SK-N-MC (cell line): ENCODE measurements around the gene ULK4.
"Not testable (repeated sequence)": the region's sequence is repeated elsewhere in the genome, so short reads cannot be mapped to it uniquely, and the experiment has no call there.

Experiments used
- DNase-seq: peaks from one replicate; pipeline ENCODE4 v3.0.0-alpha.2; 2011; ENCODE audit warnings: low read depth, low spot score
- H3K27ac ChIP-seq: fragments of 200-600 bp; sonication (generic); 2 replicates; pipeline ENCODE4 v1.5.1; 2016; ENCODE audit warnings: mixed run types
- H3K36me3 ChIP-seq: fragments of 200-600 bp; sonication (generic); 2 replicates; pipeline ENCODE4 v1.6.1; 2017; ENCODE audit warnings: antibody characterized with exemption, low read length, mixed read lengths; ENCODE audit not compliant: insufficient read depth
- H3K4me3 ChIP-seq: fragments of 200-600 bp; sonication (generic); 2 replicates; pipeline ENCODE4 v1.5.1; 2016
- H3K9ac ChIP-seq: fragments of 200-600 bp; sonication (generic); 2 replicates; pipeline ENCODE4 v1.8.0; 2017; ENCODE audit warnings: mixed run types, mixed read lengths; ENCODE audit not compliant: insufficient read length
- H3K9me3 ChIP-seq: fragments of 200-600 bp; sonication (generic); 2 replicates; pipeline ENCODE4 v1.6.1; 2017; ENCODE audit warnings: low read depth, mild to moderate bottlenecking, antibody characterized with exemption, low read length, moderate library complexity, mixed read lengths
- EZH2 ChIP-seq: fragments of 200-600 bp; sonication (generic); IDR thresholded peaks from one replicate; pipeline ENCODE4 v1.6.1; 2017; ENCODE audit warnings: antibody characterized with exemption
- FOXP2 ChIP-seq: optimal IDR thresholded peaks from 2 replicates; pipeline ENCODE3; 2011; ENCODE audit warnings: mild to moderate bottlenecking, moderate library complexity; ENCODE audit not compliant: insufficient read depth; ENCODE audit errors: extremely low read length, control extremely low read depth
- POLR2AphosphoS5 ChIP-seq: IDR thresholded peaks from 2 replicates; pipeline ENCODE4 v1.6.1; 2012; ENCODE audit warnings: mild to moderate bottlenecking, low read depth, low read length, borderline replicate concordance

Gene ULK4

GRCh38 chr3:41845826-41846225, 116.1 kb downstream of the ULK4 start:
- H3K9ac ChIP-seq: no peak overlapping the region
- no peak for DNase-seq
- H3K27ac ChIP-seq: no peak overlapping the region; the same call in 1 of the 2 replicates
- no peaks in the 10 kb centered on the region for H3K9me3 ChIP-seq
- TF ChIP-seq POLR2AphosphoS5: no peak
- no peak for TF ChIP-seq FOXP2
- TF ChIP-seq EZH2: no peak
- no peak overlapping the region for H3K4me3 ChIP-seq
- no peaks in the 10 kb centered on the region for H3K36me3 ChIP-seq

GRCh38 chr3:41844256-41844655, 117.6 kb downstream of the ULK4 start:
- H3K9me3 ChIP-seq, DNase-seq, H3K36me3 ChIP-seq, H3K27ac ChIP-seq, H3K4me3 ChIP-seq, H3K9ac ChIP-seq: not testable (repeated sequence)

GRCh38 chr3:41840936-41841668, 120.8 kb downstream of the ULK4 start:
- not testable (repeated sequence) for H3K27ac ChIP-seq, DNase-seq, H3K9ac ChIP-seq, H3K4me3 ChIP-seq, H3K36me3 ChIP-seq, H3K9me3 ChIP-seq

GRCh38 chr3:41836360-41837134, 125.4 kb downstream of the ULK4 start:
- no peaks in the 10 kb centered on the region for H3K36me3 ChIP-seq
- H3K27ac ChIP-seq: no peak overlapping the region
- H3K9ac ChIP-seq: no peak overlapping the region
- TF ChIP-seq POLR2AphosphoS5 (no peak), EZH2 (no peak), FOXP2 (no peak)
- no peaks in the 10 kb centered on the region for H3K9me3 ChIP-seq
- H3K4me3 ChIP-seq: no peak overlapping the region
- no peak for DNase-seq

- TF ChIP-seq FOXP2: no peak
- no peak for TF ChIP-seq POLR2AphosphoS5
- no peak for TF ChIP-seq EZH2
- Histone ChIP-seq H3K27ac (no peak overlapping the region), H3K9me3 (no peaks in the 10 kb centered on the region), H3K36me3 (no peaks in the 10 kb centered on the region), H3K9ac (no peak overlapping the region), H3K4me3 (no peak overlapping the region)
- no peak for DNase-seq
Observed at GRCh38 chr3:41833628-41834027, 128.3 kb downstream of the ULK4 start.

- no peak overlapping the region for H3K4me3 ChIP-seq
- no peak for TF ChIP-seq FOXP2
- DNase-seq: no peak
- no peaks in the 10 kb centered on the region for H3K36me3 ChIP-seq
- no peak overlapping the region for H3K9ac ChIP-seq
- no peaks in the 10 kb centered on the region for H3K9me3 ChIP-seq
- H3K27ac ChIP-seq: no peak overlapping the region
Observed at GRCh38 chr3:41819236-41819635, 142.7 kb downstream of the ULK4 start.

- H3K9ac ChIP-seq: no peak overlapping the region
- H3K4me3 ChIP-seq: no peak overlapping the region
- H3K9me3 ChIP-seq: no peaks in the 10 kb centered on the region
- no peak for DNase-seq
- TF ChIP-seq POLR2AphosphoS5 (no peak), EZH2 (no peak), FOXP2 (no peak)
- H3K36me3 ChIP-seq: no peaks in the 10 kb centered on the region
- H3K27ac ChIP-seq: no peak overlapping the region
Observed at GRCh38 chr3:41808618-41809017, 153.3 kb downstream of the ULK4 start.

GRCh38 chr3:41808152-41808551, 153.8 kb downstream of the ULK4 start:
- TF ChIP-seq POLR2AphosphoS5: no peak
- no peak for TF ChIP-seq FOXP2
- no peak for TF ChIP-seq EZH2
- no peak overlapping the region for H3K9ac ChIP-seq

More at GRCh38 chr3:41808152-41808551, 153.8 kb downstream of the ULK4 start:
- H3K36me3 ChIP-seq: no peaks in the 10 kb centered on the region
- H3K9me3 ChIP-seq: no peaks in the 10 kb centered on the region
- no peak for DNase-seq
- H3K27ac ChIP-seq: no peak overlapping the region; the same call in 1 of the 2 replicates
- no peak overlapping the region for H3K4me3 ChIP-seq
